HepG2 (cell line): ENCODE measurements around the gene SLC22A23. TPM values are rescaled to one million over a fixed set of nuclear protein-coding genes. Genes with fewer than 3 reads are reported as not detected.
A peak's percentile ranks its signal among the peaks of the same experiment; 100 is the strongest.

Experiments
- ATAD3A ChIP-seq: sonication (generic); formaldehyde crosslinking; IDR thresholded peaks from 2 replicates; pipeline ENCODE4 v1.4.0; 2020; ENCODE audit warnings: missing genetic modification reagents
- DR1 ChIP-seq: sonication (generic); formaldehyde crosslinking; IDR thresholded peaks from 2 replicates; pipeline ENCODE4 v1.8.0; 2021; ENCODE audit warnings: mild to moderate bottlenecking, missing genetic modification reagents, inconsistent platforms
- NCOA2 ChIP-seq: sonication (generic); formaldehyde crosslinking; IDR thresholded peaks from 2 replicates; pipeline ENCODE4 v1.8.0; 2022; ENCODE audit warnings: inconsistent platforms
- ZNF235 ChIP-seq: sonication (generic); formaldehyde crosslinking; IDR thresholded peaks from 2 replicates; pipeline ENCODE4 v1.8.1; 2023; ENCODE audit warnings: mild to moderate bottlenecking, missing genetic modification reagents, borderline replicate concordance
- ZNF496 ChIP-seq: sonication (generic); formaldehyde crosslinking; IDR thresholded peaks from 2 replicates; pipeline ENCODE4 v1.8.1; 2023; ENCODE audit warnings: mild to moderate bottlenecking, moderate library complexity, missing genetic modification reagents; ENCODE audit not compliant: insufficient replicate concordance
- ZNF563 ChIP-seq: sonication (generic); formaldehyde crosslinking; IDR thresholded peaks from 2 replicates; pipeline ENCODE4 v1.8.0; 2022; ENCODE audit warnings: mild to moderate bottlenecking, moderate library complexity, missing genetic modification reagents
- ZNF670 ChIP-seq: sonication (generic); formaldehyde crosslinking; IDR thresholded peaks from 2 replicates; pipeline ENCODE4 v1.8.0; 2022; ENCODE audit warnings: mild to moderate bottlenecking, missing genetic modification reagents, borderline replicate concordance
- ZZZ3 ChIP-seq: sonication (generic); formaldehyde crosslinking; IDR thresholded peaks from 2 replicates; pipeline ENCODE4 v1.4.0; 2020; ENCODE audit warnings: missing genetic modification reagents, mild to moderate bottlenecking, borderline replicate concordance
- polyA plus RNA-seq, 8 experiments: library from polyadenylated mRNA; depleted of rRNA in 3 of 8; stranded (reverse) in 7 of 8; unstranded in 1 of 8; fragments of >200 nt; fragmentation: Illumina TruSeq in 4 of 8; extraction: Trizol in 4 of 8; gene quantifications; 2 replicates each; pipeline versions ENCODE4 v1.2.1 to v1.2.3, GENCODE V29; 2011 to 2016; ENCODE audit warnings: low read depth in 4 of 8, missing spikeins in 1 of 8, mixed read lengths in 1 of 8; ENCODE audit not compliant: insufficient read depth in 1 of 8
- total RNA-seq, 5 experiments: library from RNA; depleted of rRNA; stranded (reverse); fragments of >200 nt; fragmentation: Illumina TruSeq; extraction: Trizol; gene quantifications; 2 replicates each; pipeline ENCODE4 v1.2.3, GENCODE V29; 2016; ENCODE audit warnings: low read depth in 1 of 5
- TF ChIP-seq, protein P1 (sequence below): sonication (generic); formaldehyde crosslinking; IDR thresholded peaks from 2 replicates; pipeline ENCODE4 v1.5.0; 2020; ENCODE audit warnings: missing genetic modification reagents
- TF ChIP-seq, protein P2 (sequence below): sonication (generic); formaldehyde crosslinking; IDR thresholded peaks from 2 replicates; pipeline ENCODE4 v1.4.0; 2020; ENCODE audit warnings: missing genetic modification reagents; ENCODE audit errors: not compliant biosample characterization
- TF ChIP-seq, protein P3 (sequence below): sonication (generic); formaldehyde crosslinking; IDR thresholded peaks from 2 replicates; pipeline ENCODE4 v1.5.1; 2020; ENCODE audit warnings: mild to moderate bottlenecking, missing genetic modification reagents, moderate library complexity
- TF ChIP-seq, protein P4 (sequence below): IDR thresholded peaks from 2 replicates; pipeline ENCODE4 v1.4.0; 2020; ENCODE audit warnings: mild to moderate bottlenecking, missing genetic modification reagents
- TF ChIP-seq, protein P5 (sequence below): sonication (generic); formaldehyde crosslinking; IDR thresholded peaks from 2 replicates; pipeline ENCODE4 v1.8.1; 2023; ENCODE audit warnings: mild to moderate bottlenecking, inconsistent platforms, moderate library complexity, missing genetic modification reagents, borderline replicate concordance

The SLC22A23 gene
- total and polyA plus RNA-seq, 2 of the 13 experiments (the other 11 are each of a cell fraction or from before 2014, with no cell fraction given): 11.8 to 17.5 TPM

DNA sequence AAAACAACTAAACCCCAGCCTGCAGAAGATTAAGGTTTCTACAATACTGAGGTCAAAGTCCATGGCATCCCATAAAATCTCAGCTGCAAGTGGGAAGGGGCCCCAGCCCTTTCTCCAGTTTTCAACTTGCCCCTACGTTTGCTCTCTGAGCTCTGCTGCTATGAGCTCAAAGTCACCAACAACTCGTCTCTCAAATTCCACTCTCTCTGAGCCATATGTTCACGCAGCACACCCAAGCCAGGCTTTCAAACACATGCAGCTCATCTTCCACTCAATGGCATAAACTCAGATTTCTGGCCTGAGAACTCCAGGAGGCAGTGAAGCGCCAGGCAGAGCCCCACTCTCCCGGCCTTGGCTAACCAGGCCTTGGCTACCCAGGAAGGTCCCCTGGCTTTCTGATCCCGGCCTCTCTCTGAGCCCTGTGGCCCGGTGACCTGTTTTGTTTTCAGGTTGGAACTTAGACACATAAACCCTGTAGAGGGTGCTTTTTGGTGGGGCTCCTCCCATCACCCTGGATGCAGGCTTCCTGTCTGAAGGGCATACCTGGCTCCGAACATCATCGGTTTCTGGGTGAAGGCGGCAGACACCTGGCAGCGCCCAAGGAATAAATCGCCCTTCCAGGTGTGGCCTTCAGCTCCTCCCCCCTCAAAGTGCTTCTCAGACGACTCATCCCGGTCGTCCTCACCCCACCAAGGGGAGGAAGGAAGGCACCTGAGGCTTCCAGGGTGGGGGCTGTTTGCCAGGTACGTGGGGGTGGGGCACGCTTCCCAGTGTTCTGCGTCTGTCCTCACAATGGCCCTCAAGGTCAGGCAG, 12.4 kb downstream of the SLC22A23 start (continued):
- TF ChIP-seq, protein P1, sequence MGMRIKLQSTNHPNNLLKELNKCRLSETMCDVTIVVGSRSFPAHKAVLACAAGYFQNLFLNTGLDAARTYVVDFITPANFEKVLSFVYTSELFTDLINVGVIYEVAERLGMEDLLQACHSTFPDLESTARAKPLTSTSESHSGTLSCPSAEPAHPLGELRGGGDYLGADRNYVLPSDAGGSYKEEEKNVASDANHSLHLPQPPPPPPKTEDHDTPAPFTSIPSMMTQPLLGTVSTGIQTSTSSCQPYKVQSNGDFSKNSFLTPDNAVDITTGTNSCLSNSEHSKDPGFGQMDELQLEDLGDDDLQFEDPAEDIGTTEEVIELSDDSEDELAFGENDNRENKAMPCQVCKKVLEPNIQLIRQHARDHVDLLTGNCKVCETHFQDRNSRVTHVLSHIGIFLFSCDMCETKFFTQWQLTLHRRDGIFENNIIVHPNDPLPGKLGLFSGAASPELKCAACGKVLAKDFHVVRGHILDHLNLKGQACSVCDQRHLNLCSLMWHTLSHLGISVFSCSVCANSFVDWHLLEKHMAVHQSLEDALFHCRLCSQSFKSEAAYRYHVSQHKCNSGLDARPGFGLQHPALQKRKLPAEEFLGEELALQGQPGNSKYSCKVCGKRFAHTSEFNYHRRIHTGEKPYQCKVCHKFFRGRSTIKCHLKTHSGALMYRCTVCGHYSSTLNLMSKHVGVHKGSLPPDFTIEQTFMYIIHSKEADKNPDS (CRISPR knock-in tag): 0 out of 2 replicates have a peak, but pooled peaks have one; percentile 32
- no peak for TF ChIP-seq ZNF235 (CRISPR knock-in tag)
- TF ChIP-seq ZZZ3 (CRISPR knock-in tag): no peak
- TF ChIP-seq ZNF563 (CRISPR knock-in tag): no peak
- TF ChIP-seq ZNF496 (CRISPR knock-in tag): no peak
- no peak for TF ChIP-seq ATAD3A (CRISPR knock-in tag)
- TF ChIP-seq, protein P2, sequence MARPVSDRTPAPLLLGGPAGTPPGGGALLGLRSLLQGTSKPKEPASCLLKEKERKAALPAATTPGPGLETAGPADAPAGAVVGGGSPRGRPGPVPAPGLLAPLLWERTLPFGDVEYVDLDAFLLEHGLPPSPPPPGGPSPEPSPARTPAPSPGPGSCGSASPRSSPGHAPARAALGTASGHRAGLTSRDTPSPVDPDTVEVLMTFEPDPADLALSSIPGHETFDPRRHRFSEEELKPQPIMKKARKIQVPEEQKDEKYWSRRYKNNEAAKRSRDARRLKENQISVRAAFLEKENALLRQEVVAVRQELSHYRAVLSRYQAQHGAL: no peak
- TF ChIP-seq, protein P3, sequence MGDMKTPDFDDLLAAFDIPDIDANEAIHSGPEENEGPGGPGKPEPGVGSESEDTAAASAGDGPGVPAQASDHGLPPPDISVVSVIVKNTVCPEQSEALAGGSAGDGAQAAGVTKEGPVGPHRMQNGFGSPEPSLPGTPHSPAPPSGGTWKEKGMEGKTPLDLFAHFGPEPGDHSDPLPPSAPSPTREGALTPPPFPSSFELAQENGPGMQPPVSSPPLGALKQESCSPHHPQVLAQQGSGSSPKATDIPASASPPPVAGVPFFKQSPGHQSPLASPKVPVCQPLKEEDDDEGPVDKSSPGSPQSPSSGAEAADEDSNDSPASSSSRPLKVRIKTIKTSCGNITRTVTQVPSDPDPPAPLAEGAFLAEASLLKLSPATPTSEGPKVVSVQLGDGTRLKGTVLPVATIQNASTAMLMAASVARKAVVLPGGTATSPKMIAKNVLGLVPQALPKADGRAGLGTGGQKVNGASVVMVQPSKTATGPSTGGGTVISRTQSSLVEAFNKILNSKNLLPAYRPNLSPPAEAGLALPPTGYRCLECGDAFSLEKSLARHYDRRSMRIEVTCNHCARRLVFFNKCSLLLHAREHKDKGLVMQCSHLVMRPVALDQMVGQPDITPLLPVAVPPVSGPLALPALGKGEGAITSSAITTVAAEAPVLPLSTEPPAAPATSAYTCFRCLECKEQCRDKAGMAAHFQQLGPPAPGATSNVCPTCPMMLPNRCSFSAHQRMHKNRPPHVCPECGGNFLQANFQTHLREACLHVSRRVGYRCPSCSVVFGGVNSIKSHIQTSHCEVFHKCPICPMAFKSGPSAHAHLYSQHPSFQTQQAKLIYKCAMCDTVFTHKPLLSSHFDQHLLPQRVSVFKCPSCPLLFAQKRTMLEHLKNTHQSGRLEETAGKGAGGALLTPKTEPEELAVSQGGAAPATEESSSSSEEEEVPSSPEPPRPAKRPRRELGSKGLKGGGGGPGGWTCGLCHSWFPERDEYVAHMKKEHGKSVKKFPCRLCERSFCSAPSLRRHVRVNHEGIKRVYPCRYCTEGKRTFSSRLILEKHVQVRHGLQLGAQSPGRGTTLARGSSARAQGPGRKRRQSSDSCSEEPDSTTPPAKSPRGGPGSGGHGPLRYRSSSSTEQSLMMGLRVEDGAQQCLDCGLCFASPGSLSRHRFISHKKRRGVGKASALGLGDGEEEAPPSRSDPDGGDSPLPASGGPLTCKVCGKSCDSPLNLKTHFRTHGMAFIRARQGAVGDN: peak; percentile 68
- peak; percentile 31; the same call in 1 of the 2 replicates for TF ChIP-seq NCOA2
- no peak for TF ChIP-seq ZNF670 (CRISPR knock-in tag)
- TF ChIP-seq, protein P4, sequence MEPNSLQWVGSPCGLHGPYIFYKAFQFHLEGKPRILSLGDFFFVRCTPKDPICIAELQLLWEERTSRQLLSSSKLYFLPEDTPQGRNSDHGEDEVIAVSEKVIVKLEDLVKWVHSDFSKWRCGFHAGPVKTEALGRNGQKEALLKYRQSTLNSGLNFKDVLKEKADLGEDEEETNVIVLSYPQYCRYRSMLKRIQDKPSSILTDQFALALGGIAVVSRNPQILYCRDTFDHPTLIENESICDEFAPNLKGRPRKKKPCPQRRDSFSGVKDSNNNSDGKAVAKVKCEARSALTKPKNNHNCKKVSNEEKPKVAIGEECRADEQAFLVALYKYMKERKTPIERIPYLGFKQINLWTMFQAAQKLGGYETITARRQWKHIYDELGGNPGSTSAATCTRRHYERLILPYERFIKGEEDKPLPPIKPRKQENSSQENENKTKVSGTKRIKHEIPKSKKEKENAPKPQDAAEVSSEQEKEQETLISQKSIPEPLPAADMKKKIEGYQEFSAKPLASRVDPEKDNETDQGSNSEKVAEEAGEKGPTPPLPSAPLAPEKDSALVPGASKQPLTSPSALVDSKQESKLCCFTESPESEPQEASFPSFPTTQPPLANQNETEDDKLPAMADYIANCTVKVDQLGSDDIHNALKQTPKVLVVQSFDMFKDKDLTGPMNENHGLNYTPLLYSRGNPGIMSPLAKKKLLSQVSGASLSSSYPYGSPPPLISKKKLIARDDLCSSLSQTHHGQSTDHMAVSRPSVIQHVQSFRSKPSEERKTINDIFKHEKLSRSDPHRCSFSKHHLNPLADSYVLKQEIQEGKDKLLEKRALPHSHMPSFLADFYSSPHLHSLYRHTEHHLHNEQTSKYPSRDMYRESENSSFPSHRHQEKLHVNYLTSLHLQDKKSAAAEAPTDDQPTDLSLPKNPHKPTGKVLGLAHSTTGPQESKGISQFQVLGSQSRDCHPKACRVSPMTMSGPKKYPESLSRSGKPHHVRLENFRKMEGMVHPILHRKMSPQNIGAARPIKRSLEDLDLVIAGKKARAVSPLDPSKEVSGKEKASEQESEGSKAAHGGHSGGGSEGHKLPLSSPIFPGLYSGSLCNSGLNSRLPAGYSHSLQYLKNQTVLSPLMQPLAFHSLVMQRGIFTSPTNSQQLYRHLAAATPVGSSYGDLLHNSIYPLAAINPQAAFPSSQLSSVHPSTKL (CRISPR knock-in tag): peak; percentile 61
- TF ChIP-seq, protein P5, sequence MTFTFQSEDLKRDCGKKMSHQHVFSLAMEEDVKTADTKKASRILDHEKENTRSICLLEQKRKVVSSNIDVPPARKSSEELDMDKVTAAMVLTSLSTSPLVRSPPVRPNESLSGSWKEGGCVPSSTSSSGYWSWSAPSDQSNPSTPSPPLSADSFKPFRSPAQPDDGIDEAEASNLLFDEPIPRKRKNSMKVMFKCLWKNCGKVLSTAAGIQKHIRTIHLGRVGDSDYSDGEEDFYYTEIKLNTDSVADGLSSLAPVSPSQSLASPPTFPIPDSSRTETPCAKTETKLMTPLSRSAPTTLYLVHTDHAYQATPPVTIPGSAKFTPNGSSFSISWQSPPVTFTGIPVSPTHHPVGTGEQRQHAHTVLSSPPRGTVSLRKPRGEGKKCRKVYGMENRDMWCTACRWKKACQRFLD (CRISPR knock-in tag): no peak
- TF ChIP-seq DR1: 0 out of 2 replicates have a peak, but pooled peaks have one; percentile 26
